ENCODE data around the gene ZNF575. TPM values are rescaled to one million over a fixed set of nuclear protein-coding genes. Genes with fewer than 3 reads are reported as not detected.

The ZNF575 gene
- total RNA-seq, 1 experiment from 2014 or later: 0.13 TPM

DNA sequence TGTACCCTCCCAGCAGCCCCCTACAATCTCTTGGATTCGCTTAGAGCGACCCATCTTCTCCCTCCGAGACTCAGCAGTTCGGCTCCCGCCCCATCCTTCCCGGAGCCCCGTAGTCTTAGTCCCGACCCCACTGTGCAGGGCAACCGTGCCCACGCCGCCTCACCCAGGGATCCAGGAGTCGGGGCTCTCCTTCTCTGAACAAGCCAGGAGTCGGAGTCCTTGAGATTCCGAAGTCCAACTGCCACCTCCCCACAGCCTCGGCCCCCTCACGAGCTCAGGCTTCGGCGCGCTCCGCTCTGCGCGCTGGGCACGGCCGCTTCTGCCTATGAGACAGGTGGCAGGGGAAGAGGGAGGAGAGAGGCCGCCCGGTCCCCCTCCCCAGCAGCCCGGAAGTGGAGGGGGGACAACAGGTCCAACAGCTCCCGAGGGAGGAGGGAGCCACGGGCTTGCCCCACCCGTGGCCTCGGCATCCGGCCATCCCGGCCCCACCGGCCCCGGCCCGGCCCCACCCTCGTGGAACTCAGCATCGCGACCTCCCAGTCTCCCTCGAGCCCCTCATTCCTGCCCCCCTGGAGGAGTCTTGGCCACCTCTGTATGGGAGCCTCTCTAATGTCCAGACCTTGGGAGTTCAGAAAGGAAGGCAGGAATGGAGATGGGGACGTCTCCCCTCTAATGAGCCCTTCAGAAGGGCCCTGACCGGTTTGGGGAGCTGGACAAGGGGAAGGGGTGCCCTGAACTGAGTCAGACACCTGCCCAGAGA is 28.4 kb upstream of the ZNF575 start, which contains the start of gene PHLDB3 (continued):
- TF ChIP-seq, protein P1, sequence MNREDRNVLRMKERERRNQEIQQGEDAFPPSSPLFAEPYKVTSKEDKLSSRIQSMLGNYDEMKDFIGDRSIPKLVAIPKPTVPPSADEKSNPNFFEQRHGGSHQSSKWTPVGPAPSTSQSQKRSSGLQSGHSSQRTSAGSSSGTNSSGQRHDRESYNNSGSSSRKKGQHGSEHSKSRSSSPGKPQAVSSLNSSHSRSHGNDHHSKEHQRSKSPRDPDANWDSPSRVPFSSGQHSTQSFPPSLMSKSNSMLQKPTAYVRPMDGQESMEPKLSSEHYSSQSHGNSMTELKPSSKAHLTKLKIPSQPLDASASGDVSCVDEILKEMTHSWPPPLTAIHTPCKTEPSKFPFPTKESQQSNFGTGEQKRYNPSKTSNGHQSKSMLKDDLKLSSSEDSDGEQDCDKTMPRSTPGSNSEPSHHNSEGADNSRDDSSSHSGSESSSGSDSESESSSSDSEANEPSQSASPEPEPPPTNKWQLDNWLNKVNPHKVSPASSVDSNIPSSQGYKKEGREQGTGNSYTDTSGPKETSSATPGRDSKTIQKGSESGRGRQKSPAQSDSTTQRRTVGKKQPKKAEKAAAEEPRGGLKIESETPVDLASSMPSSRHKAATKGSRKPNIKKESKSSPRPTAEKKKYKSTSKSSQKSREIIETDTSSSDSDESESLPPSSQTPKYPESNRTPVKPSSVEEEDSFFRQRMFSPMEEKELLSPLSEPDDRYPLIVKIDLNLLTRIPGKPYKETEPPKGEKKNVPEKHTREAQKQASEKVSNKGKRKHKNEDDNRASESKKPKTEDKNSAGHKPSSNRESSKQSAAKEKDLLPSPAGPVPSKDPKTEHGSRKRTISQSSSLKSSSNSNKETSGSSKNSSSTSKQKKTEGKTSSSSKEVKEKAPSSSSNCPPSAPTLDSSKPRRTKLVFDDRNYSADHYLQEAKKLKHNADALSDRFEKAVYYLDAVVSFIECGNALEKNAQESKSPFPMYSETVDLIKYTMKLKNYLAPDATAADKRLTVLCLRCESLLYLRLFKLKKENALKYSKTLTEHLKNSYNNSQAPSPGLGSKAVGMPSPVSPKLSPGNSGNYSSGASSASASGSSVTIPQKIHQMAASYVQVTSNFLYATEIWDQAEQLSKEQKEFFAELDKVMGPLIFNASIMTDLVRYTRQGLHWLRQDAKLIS (CRISPR knock-in tag; IDR thresholded peaks at IDR 0.05; ENCODE audit: borderline replicate concordance): no peak

DNA sequence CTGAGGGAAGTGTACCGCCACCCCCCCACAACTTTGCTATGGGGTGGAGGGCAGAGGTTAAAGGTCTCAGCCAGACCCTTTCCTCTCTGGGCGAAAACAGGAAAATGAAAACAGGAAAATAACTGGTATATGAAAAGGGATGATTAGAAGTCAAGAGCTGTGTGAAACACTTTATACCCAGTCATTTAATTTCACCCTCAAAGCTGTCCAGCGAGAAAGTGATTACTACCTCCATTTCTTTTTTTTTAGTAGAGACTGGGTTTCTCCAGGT is 27.9 kb upstream of the ZNF575 start:
- ChIA-PET POLR2A (interaction anchor here (1.8 kb wide), 1 partner anchor 41 kb away, joined by 11 read pairs; no protein-coding TSS in a partner anchor), CTCF (interaction anchor here (0.6 to 3.5 kb wide), 14 partner anchors 14 to 90 kb away, joined by 3 to 50 read pairs (median 6); partner anchors contain the start of genes IRGQ, ZNF575 and ZNF576)
- TF ChIP-seq ZNF317 (CRISPR knock-in tag; IDR thresholded peaks at IDR 0.05; ENCODE audit: borderline replicate concordance, low read depth) (no peak), NR1H2 (CRISPR knock-in tag; IDR thresholded peaks at IDR 0.05) (no peak), ZNF121 (CRISPR knock-in tag; IDR thresholded peaks at IDR 0.05) (no peak), TP53 (CRISPR knock-in tag; IDR thresholded peaks at IDR 0.05) (no peak), SMAD4 (CRISPR knock-in tag; IDR thresholded peaks at IDR 0.05) (no peak), ZNF219 (CRISPR knock-in tag; IDR thresholded peaks at IDR 0.05; ENCODE audit: borderline replicate concordance) (no peak), FOXP1 (CRISPR knock-in tag; IDR thresholded peaks at IDR 0.05; ENCODE audit: borderline replicate concordance) (no peak), NFYB (CRISPR knock-in tag; conservative IDR thresholded peaks at IDR 0.05; ENCODE audit: low read depth) (no peak)
- TF ChIP-seq, protein P2, sequence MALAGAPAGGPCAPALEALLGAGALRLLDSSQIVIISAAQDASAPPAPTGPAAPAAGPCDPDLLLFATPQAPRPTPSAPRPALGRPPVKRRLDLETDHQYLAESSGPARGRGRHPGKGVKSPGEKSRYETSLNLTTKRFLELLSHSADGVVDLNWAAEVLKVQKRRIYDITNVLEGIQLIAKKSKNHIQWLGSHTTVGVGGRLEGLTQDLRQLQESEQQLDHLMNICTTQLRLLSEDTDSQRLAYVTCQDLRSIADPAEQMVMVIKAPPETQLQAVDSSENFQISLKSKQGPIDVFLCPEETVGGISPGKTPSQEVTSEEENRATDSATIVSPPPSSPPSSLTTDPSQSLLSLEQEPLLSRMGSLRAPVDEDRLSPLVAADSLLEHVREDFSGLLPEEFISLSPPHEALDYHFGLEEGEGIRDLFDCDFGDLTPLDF (CRISPR knock-in tag; IDR thresholded peaks at IDR 0.05): no peak
- TF ChIP-seq, protein P3, sequence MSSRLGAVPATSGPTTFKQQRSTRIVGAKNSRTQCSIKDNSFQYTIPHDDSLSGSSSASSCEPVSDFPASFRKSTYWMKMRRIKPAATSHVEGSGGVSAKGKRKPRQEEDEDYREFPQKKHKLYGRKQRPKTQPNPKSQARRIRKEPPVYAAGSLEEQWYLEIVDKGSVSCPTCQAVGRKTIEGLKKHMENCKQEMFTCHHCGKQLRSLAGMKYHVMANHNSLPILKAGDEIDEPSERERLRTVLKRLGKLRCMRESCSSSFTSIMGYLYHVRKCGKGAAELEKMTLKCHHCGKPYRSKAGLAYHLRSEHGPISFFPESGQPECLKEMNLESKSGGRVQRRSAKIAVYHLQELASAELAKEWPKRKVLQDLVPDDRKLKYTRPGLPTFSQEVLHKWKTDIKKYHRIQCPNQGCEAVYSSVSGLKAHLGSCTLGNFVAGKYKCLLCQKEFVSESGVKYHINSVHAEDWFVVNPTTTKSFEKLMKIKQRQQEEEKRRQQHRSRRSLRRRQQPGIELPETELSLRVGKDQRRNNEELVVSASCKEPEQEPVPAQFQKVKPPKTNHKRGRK (CRISPR knock-in tag; IDR thresholded peaks at IDR 0.05; ENCODE audit: borderline replicate concordance): no peak
- TF ChIP-seq, protein P1 (CRISPR knock-in tag; IDR thresholded peaks at IDR 0.05; ENCODE audit: borderline replicate concordance): no peak
- TF ChIP-seq, protein P4, sequence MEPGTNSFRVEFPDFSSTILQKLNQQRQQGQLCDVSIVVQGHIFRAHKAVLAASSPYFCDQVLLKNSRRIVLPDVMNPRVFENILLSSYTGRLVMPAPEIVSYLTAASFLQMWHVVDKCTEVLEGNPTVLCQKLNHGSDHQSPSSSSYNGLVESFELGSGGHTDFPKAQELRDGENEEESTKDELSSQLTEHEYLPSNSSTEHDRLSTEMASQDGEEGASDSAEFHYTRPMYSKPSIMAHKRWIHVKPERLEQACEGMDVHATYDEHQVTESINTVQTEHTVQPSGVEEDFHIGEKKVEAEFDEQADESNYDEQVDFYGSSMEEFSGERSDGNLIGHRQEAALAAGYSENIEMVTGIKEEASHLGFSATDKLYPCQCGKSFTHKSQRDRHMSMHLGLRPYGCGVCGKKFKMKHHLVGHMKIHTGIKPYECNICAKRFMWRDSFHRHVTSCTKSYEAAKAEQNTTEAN (CRISPR knock-in tag; IDR thresholded peaks at IDR 0.05): no peak
- no peak for DNase-seq (ENCODE audit: low spot score)
- Mint-ChIP-seq H3K4me1 (peaks cover 21% of the 10 kb centered on the region), H3K27ac (peak overlapping the region; percentile 26; the same call in 1 of the 2 replicates), H3K27me3 (ENCODE audit: low read depth) (peaks cover 38% of the 10 kb centered on the region), H3K4me3 (peak overlapping the region; percentile 60), H3K36me3 (peaks cover 6% of the 10 kb centered on the region; the same call in 1 of the 2 replicates), H3K9me3 (no peaks in the 10 kb centered on the region)
- no peak for ATAC-seq

Measured in WTC11 (cell line).